ENCODE measurements around the gene EPB41L5.
"Not testable (repeated sequence)": the region's sequence is repeated elsewhere in the genome, so short reads cannot be mapped to it uniquely, and the experiment has no call there.

DNA sequence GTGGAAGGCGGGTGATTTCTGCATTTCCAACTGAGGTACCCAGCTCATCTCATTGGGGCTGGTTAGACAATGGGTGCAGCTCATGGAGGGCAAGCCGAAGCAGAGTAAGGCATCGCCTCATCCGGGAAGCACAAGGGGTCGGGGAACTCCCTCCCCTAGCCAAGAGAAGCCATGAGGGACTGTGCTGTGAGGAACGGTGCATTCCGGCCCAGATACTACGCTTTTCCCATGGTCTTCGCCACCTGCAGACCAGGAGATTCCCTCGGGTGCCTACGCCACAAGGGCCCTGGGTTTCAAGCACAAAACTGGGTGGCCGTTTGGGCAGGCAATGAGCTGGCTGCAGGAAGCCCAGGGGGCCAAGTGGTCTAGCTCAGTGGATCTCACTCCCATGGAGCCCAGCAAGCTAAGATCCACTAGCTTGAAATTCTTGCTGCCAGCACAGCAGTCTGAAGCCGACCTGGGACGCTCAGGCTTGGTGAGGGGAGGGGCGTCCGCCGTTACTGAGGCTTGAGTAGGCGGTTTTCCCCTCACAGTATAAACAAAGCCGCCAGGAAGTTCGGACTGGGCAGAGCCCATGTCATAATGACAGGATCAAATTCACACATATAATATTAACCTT is 55.3 kb downstream of the EPB41L5 start:
- TF ChIP-seq, protein P1, sequence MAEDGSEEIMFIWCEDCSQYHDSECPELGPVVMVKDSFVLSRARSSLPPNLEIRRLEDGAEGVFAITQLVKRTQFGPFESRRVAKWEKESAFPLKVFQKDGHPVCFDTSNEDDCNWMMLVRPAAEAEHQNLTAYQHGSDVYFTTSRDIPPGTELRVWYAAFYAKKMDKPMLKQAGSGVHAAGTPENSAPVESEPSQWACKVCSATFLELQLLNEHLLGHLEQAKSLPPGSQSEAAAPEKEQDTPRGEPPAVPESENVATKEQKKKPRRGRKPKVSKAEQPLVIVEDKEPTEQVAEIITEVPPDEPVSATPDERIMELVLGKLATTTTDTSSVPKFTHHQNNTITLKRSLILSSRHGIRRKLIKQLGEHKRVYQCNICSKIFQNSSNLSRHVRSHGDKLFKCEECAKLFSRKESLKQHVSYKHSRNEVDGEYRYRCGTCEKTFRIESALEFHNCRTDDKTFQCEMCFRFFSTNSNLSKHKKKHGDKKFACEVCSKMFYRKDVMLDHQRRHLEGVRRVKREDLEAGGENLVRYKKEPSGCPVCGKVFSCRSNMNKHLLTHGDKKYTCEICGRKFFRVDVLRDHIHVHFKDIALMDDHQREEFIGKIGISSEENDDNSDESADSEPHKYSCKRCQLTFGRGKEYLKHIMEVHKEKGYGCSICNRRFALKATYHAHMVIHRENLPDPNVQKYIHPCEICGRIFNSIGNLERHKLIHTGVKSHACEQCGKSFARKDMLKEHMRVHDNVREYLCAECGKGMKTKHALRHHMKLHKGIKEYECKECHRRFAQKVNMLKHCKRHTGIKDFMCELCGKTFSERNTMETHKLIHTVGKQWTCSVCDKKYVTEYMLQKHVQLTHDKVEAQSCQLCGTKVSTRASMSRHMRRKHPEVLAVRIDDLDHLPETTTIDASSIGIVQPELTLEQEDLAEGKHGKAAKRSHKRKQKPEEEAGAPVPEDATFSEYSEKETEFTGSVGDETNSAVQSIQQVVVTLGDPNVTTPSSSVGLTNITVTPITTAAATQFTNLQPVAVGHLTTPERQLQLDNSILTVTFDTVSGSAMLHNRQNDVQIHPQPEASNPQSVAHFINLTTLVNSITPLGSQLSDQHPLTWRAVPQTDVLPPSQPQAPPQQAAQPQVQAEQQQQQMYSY (CRISPR knock-in tag; IDR thresholded peaks at IDR 0.05) = not testable (repeated sequence)
- TF ChIP-seq, protein P2, sequence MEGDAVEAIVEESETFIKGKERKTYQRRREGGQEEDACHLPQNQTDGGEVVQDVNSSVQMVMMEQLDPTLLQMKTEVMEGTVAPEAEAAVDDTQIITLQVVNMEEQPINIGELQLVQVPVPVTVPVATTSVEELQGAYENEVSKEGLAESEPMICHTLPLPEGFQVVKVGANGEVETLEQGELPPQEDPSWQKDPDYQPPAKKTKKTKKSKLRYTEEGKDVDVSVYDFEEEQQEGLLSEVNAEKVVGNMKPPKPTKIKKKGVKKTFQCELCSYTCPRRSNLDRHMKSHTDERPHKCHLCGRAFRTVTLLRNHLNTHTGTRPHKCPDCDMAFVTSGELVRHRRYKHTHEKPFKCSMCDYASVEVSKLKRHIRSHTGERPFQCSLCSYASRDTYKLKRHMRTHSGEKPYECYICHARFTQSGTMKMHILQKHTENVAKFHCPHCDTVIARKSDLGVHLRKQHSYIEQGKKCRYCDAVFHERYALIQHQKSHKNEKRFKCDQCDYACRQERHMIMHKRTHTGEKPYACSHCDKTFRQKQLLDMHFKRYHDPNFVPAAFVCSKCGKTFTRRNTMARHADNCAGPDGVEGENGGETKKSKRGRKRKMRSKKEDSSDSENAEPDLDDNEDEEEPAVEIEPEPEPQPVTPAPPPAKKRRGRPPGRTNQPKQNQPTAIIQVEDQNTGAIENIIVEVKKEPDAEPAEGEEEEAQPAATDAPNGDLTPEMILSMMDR (IDR thresholded peaks at IDR 0.05) = not testable (repeated sequence)
- TF ChIP-seq JUN (CRISPR knock-in tag; IDR thresholded peaks at IDR 0.05); SP1 (CRISPR knock-in tag; conservative IDR thresholded peaks at IDR 0.05); CBFB (CRISPR knock-in tag; IDR thresholded peaks at IDR 0.05; ENCODE audit: low read depth): not testable (repeated sequence)
- TF ChIP-seq, protein P3, sequence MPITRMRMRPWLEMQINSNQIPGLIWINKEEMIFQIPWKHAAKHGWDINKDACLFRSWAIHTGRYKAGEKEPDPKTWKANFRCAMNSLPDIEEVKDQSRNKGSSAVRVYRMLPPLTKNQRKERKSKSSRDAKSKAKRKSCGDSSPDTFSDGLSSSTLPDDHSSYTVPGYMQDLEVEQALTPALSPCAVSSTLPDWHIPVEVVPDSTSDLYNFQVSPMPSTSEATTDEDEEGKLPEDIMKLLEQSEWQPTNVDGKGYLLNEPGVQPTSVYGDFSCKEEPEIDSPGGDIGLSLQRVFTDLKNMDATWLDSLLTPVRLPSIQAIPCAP (CRISPR knock-in tag; IDR thresholded peaks at IDR 0.05) = not testable (repeated sequence)
